Measurements from ENCODE around the gene ODAPH.
A peak's percentile ranks its signal among the peaks of the same experiment; 100 is the strongest.
"Not testable (repeated sequence)": the region's sequence is repeated elsewhere in the genome, so short reads cannot be mapped to it uniquely, and the experiment has no call there.

ODAPH gene, protein sequence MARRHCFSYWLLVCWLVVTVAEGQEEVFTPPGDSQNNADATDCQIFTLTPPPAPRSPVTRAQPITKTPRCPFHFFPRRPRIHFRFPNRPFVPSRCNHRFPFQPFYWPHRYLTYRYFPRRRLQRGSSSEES

DNA sequence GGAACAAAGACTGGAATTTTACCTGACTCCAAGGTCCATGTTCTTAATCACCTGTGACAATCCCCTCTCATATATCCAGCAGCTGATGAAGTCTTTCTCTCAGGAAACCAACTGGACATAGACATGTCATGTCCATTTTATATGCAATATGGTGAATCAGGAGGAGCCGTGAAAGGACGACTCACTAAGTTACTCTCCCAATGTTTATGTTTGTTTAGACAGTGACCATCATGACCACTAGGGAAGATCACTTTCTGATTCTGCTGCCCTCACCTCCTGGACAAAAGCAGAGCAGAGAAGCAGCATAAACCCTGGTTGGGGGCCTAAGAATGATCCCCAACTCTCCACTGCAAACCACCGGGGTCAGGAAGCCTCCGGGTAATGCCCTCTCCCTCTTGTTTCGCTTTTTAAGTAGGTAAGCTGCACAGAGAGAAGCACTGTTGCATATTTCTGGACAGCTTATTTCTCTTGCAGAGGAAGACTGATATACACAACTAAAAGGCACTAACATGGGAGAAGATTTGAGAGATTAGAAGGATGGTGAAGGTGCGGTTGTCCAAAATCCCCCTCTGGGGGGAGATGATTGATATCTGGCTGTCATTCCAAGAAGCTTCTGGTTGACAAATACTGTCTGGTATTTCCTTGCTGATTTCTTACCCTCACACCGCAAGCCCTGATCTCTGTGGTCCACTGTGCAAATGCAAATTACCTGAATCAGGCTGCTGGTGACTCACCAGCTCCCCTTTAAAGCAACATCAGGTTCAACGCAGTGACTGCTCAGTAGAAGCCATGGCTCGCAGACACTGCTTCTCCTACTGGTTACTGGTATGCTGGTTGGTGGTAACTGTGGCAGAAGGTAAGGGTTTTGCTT is at the start of gene ODAPH:
ODAPH (plus strand) TSS at position 773 of the 871 bp plus-strand sequence; CDS start at position 790, 17 bp downstream.
- peak; percentile 38 for DNase-seq (ENCODE audit: insufficient read length, low spot score)
- FAIRE-seq: no peak

DNA sequence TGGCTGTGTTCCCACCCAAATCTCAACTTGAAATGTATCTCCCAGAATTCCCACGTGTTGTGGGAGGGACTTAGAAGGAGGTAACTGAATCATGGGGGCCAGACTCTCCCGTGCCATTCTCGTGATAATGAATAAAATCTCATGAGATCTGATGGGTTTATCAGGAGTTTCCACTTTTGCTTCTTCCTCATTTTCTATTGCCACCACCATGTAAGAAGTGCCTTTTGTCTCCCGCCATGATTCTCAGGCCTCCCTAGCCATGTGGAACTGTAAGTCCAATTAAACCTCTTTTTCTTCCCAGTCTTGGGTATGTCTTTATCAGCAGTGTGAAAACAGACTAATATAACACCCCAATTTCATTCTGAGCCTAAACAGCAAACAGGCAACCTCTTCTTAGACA is 46.3 kb upstream of the ODAPH start:
- FAIRE-seq; DNase-seq (ENCODE audit: insufficient read length, low spot score): not testable (repeated sequence)

DNA sequence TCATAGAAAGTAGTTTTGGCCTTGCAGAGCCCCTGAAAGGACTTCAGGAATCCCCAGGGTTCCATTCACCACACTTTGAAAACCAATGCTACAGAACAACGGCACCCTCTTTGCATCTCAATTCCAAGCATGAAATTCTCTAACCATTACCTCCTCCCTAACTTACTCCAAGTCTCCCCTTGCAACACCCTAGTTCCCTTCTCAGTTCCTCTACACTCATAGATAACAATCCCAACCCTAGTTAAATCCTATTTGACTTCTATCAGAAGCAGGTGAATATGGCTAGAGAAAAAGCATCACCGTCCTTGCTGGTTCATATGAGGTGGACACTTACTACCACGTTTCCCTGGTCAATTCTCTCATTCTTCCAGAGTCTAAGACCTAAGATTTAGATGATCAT is 44.0 kb upstream of the ODAPH start:
- FAIRE-seq: no peak
- DNase-seq (ENCODE audit: insufficient read length, low spot score): no peak

DNA sequence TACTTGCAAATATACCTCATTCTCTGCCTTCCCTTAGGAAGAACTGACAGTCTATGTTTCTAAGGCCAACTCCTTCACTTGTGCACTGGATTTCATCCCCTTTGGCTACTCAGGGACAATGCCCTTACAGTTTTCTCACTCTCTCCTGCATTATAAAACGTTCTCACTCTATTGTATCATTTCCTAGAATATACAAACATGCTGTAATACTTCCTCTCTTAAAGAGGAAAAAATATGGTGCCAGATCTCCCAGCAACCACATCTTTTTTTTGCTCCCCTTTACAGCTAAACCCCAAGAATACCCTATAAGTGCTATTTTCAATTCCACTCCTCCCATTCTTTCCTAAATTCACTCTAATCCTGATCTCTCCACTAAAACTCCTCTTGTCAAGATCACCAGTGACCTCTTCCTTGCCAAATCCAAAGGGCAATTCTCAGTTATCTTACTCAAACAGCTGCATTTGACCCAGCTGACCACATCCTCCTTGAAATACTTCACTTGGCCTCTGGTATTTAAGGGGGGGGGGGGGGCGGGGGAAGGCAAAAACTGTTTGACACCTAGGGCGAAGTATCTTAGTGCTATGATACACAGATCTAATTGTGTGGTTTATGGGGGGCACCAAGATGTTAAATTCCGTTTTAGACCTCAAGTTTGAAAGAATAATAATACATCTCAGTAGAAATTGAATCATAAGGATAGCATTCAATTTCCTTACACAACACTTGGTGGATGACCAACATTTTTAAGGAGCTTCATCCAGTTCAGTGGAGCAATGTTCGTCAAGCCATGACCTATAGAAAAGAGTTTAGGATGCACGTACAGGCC is 43.3 kb upstream of the ODAPH start:
- DNase-seq (ENCODE audit: insufficient read length, low spot score) (peak; percentile 2), FAIRE-seq (no peak)

DNA sequence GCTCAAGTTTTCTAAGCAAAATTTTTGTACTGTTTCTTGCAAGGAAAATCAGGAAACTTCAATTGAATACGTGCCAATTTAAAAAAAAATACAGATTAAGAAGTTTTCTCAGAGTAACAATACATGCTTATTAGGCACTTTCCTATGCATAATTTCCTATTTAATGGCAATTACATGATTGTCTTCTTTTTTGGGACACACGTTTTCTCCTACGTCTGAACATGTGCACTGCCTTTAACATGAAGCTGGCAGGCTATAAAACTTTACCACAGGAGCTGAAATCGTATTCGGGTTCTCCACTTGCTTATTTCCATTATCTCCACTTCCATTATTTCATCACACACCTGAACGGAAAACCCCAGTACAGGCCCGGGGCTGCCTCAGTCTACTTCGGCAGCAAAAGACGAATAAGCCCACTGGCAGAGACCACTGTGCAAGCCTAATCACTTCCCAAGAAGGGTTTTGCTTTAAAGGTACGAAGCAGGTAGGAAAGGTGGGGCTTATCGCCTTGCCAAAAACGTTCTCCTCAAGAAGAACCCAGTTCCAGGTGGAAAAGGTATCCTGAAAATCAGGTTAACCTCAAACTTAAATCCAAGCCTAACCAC is 42.2 kb upstream of the ODAPH start:
- no peak for FAIRE-seq
- no peak for DNase-seq (ENCODE audit: insufficient read length, low spot score)

DNA sequence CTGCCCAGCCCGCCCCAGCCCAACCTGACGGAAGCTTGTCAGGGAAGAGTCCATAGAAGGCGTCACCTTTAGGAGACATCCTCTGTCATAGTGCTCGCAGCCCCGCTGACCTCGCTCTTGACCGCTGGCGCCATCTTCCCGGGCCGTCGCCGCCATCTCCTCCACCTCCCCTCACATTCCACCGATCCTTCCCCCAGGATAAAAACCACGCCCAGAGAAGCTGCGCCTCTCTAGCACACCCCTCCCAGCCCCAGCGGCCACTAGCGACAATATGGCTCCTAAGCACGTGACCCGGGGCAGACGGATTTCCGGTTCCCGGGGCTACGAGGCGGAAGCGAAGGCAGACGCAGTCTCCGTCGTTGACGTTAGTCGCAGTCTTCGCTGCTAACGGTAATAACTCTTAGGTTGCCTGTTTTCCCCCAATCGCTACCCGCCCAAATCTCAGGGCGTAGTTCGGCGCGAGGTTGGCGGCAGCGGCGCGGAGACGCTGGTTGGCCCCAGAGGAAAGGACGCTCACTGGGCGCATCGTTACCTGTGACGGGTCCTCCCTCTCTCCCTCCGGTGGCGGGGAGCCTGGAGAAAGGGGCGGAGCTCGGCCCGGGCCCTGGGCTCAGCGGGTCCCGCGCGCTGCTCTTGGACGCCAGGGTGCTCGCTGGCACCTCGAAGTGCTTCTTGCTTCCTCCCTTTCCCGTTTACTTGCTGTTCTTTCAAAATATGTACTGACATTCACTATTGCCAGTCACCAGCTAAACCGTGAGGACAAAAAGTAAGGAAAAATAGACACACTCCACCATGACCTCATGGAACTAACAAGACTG is 41.5 kb upstream of the ODAPH start, which contains the start of the genes RCHY1 and THAP6:
RCHY1 (minus strand) TSS at position 273 of the 818 bp plus-strand sequence; CDS start at position 156, 117 bp downstream.
THAP6 (plus strand) TSS at position 343 of the 818 bp plus-strand sequence. CDS start 980 bp downstream, outside the sequence.
- FAIRE-seq (peak; percentile 86), DNase-seq (ENCODE audit: insufficient read length, low spot score) (peak; percentile 78)

DNA sequence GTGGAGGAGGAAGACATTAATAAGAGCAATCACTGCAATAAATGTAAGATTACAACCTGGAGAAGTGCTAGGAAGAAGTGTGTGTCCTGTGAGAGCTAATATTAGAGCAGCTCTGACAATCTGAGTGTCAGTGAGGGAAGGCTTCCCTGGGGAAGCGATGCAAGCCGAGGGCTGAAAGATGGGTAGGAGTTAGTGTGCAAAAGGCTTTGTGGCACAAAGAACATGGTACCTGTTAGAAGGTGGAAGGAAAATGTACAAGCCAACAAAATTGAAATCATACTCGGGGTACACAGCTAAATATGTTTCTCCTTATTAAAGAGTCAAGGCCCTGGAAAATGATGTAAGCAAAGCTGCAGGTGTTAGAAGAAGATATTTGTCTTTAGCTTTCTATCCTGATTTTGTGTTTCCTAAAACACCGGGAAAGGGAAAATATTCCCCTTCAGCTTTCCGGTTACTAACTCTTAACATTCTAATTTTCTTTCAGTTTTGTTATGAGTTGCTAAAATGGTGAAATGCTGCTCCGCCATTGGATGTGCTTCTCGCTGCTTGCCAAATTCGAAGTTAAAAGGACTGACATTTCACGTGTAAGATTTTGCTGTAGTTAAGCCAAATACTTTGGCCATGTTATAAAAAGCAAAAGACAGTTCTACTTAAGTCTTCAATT is 40.8 kb upstream of the ODAPH start:
- no peak for DNase-seq (ENCODE audit: insufficient read length, low spot score)

DNA sequence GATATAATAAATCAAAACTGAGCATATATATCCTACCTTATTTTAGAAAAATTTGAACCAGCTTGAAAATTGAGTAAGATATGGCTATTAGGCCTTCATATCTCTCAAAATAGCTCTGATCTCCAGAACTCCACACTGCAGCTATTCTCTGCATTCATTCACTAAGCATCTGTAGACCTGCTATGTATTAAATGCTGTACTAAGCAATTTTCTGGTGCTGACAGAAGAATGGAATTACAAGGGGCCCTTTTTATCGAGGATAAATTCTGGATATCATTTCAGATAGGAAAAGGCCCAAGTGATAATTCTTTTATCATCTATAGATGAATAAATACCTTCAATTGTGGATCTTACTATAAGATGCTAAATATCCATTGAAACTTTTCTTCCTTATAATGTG is 39.7 kb upstream of the ODAPH start:
- no peak for FAIRE-seq
- no peak for DNase-seq (ENCODE audit: insufficient read length, low spot score)

More for the DNA sequence above, 40.8 kb upstream of the ODAPH start:
- no peak for FAIRE-seq

DNA sequence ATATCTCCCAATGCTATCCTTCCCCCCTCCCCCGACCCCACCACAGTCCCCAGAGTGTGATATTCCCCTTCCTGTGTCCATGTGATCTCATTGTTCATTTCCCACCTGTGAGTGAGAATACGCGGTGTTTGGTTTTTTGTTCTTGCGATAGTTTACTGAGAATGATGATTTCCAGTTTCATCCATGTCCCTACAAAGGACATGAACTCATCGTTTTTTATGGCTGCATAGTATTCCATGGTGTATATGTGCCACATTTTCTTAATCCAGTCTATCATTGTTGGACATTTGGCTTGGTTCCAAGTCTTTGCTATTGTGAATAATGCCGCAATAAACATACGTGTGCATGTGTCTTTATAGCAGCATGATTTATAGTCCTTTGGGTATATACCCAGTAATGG is 36.4 kb upstream of the ODAPH start:
- not testable (repeated sequence) for FAIRE-seq; DNase-seq (ENCODE audit: insufficient read length, low spot score)

DNA sequence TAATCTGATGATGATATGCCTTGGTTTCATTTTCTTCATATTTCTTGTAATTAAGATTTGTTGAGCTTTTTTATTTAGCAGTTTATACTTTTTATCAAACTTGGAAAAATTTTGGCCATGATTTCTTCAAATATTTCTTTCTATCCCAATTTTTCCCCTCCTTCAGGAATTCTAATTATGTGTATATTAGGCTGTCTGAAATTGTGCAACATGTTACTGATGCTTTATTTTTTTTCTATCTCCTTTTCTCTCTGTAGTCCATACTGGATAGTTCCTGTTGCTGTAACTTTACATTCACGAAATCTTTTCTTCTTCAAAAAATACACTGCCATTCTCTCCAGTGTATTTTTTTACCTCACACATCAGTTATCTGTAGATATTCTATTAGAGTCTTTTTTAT is 30.8 kb upstream of the ODAPH start:
- no peak for FAIRE-seq
- DNase-seq (ENCODE audit: insufficient read length, low spot score): no peak

DNA sequence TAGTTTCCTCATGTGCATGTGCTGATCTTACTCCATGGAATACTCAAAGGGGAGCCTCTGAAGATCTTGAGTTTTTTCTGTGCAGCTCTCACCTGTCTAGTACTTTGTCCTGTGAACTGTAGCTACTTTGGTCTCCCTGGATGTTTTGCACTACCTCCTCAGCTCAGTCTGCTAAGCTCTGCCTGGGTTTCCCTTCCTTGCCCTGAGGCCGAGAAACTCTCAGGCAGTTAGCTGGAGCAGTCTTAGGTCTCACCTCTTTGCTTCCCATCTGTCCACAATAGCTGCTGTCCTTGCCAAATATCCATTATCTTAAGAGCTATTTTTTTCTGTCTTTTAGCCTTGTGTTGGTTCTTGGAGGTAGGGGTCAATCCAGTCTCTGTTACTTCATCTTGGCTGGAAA is 30.0 kb upstream of the ODAPH start:
- FAIRE-seq: no peak
- no peak for DNase-seq (ENCODE audit: insufficient read length, low spot score)

DNA sequence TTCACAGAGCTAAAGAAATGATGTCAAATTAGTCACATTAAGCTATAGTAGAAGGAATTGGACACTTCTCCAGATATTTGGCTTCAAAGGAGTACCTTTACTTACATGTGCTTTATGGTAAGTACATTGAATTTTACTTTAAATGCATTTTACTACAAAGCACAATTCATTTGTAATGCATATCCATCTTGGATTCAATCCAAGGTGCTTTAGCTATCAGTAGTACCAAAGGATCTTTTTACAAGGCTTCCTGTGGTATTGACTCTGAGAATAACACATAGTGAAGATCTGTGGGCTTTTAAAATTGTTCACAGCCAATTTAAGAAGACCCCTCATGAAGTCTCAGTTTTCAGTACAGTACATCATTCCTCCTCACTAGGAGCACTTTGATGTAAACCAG is 28.4 kb upstream of the ODAPH start:
- no peak for DNase-seq (ENCODE audit: insufficient read length, low spot score)
- no peak for FAIRE-seq

DNA sequence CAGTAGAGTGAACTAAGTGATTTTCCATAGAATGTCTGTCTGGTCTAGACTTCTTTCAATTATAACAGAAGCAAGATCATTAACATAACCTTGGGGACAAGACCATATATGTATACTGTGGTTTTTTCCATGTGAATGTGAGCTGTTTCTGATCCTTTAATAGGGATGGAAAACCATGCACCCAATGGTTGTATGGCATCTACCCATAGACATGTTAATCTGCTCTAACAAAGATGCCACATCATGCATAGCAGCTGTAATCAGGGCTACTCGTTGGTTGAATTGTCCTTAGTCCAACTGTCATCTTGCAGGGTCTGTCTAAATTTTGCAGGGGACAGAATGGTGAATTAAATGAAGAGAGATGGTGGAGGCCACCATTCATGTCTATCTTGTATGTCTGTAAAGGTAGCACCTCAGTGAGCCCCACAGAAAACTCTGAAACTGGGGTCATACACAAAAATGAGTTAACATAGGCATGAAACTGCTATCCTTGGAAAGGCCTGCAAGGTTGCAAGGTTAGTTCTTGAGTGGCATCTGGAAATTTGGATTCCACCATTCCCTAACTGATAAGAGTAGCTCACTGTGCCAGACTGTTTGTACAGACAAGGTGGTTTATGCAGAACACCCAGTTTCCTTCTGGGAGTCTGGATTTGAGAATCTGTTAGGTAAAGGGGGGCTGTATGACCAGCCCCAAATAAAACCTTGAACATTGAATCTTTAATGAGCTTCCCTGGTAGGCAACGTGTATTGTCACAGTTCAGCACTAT is 25.1 kb upstream of the ODAPH start:
- DNase-seq (ENCODE audit: insufficient read length, low spot score) (no peak), FAIRE-seq (no peak)

DNA sequence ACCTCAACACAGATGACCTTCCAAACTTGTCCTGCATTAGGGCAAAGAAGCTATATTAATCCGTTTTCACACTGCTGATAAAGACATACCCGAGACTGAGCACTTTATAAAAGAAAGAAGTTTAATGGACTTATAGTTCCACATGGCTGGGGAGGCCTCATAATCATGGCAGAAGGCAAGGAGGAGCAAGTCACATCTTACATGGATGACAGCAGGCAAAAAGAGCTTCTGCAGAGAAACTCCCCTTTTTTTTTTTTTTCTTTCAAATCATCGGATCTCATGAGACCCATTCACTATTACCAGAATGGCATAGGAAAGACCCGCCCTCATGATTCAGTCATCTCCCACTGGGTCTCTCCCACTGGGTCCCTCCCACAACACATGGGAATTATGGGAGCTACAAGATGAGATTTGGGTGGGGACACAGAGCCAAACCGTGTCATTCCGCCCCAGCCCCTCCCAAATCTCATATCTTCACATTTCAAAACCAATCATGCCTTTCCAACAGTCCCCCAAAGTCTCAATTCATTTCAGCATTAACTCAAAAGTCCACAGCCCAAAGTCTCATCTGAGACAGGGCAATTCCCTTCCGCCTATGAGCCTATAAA is 24.2 kb upstream of the ODAPH start:
- FAIRE-seq; DNase-seq (ENCODE audit: insufficient read length, low spot score): not testable (repeated sequence)

DNA sequence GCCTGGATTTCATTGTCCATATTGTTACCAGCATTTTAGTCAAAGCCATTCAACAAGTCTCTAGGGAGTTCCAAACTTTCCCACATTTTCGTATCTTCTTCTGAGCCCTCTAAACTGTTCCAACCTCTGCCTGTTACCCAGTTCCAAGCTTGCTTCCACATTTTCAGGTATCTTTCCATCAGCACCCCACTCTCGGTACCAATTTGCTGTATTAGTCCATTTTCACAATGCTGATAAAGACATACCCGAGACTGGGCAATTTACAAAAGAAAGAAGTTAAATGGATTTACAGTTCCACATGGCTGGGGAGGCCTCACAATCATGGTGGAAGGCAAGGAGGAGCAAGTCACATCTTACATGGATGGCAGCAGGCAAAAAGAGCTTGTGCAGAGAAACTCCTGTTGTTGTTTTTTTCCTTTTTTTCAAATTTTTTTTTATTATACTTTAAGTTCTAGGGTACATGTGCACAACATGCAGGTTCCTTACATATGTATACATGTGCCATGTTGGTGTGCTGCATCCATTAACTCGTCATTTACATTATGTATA is 22.5 kb upstream of the ODAPH start:
- FAIRE-seq; DNase-seq (ENCODE audit: insufficient read length, low spot score): not testable (repeated sequence)

DNA sequence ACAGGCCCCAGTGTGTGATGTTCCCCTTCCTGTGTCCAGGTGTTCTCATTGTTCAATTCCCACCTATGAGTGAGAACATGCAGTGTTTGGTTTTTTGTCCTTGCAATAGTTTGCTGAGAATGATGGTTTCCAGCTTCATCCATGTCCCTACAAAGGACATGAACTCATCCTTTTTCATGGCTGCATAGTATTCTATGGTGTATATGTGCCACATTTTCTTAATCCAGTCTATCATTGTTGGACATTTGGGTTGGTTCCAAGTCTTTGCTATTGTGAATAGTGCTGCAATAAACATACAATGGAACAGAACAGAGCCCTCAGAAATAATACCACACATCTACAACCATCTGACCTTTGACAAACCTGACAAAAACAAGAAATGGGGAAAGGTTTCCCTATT is 21.9 kb upstream of the ODAPH start:
- not testable (repeated sequence) for FAIRE-seq; DNase-seq (ENCODE audit: insufficient read length, low spot score)

DNA sequence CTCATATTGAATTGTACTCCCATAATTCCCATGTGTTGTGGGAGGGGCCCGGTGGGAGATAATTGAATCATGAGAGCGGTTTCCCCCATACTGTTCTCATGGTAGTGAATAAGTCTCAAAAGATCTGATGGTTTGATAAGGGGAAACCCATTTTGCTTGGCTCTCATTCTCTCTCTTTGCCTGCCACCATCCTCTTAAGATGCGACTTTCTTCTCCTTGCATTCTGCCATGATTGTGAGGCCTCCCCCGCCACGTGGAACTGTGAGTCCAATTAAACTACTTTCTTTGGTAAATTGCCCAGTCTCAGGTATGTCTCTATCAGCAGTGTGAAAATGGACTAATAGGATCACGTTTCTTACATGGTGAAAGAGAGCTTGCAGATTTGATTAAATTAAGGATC is 18.6 kb upstream of the ODAPH start:
- not testable (repeated sequence) for DNase-seq (ENCODE audit: insufficient read length, low spot score); FAIRE-seq

DNA sequence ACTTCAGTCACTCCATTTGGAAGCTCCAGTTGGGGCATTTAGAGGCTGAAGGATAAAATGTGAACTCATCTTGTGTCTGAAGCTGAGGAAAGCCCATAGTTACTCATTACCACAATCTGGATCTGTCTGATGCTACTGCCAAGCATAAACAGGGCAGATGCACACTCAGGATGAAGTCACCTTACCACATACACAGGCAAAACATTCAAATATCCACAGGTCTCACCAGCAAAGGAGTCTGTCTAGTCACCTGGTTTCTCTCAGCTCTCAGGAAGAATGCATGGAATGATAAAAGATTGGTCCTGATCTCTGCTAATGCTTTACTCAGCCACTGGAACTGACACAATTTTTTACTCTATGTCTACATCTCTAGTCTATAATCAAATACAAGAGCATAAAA is 13.0 kb upstream of the ODAPH start:
- DNase-seq (ENCODE audit: insufficient read length, low spot score) (no peak), FAIRE-seq (no peak)
